ENCODE results near the gene OTOA. TPM values are rescaled to one million over a fixed set of nuclear protein-coding genes. Genes with fewer than 3 reads are reported as not detected.
A peak's percentile ranks its signal among the peaks of the same experiment; 100 is the strongest.

The OTOA gene
- total and polyA plus RNA-seq, 2 of the 13 experiments (the other 11 are each of a cell fraction or from before 2014, with no cell fraction given) = 0.05 to 0.15 TPM

DNA sequence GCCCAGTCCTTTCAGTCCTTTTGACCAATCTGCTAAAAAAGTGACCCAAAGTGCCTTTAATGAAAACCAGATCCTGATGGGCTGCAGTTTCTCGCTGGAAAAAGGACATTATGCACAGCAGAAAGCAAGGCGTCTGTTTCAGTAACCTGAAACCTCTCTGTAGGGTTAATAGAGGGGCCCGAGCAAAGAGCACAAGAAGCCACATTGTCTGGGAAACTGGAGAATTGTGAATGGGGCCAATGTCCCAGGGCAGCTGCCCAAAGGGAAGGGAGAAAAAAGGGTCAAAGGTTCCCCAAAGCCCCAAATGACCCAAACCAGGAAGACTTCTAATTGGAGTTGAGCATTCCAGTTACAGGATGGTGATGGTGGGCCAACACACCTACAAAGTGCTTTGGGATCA is 3.0 kb downstream of the OTOA start (continued):
- TF ChIP-seq BORCS8-MEF2B (CRISPR knock-in tag; IDR thresholded peaks at IDR 0.05) (no peak), ZNF644 (CRISPR knock-in tag; IDR thresholded peaks at IDR 0.05; ENCODE audit: low read depth) (peak; percentile 67), ZEB1 (IDR thresholded peaks at IDR 0.05; ENCODE audit: insufficient replicate concordance, low read depth) (no peak), FOSL1 (CRISPR knock-in tag; IDR thresholded peaks at IDR 0.05; ENCODE audit: borderline replicate concordance) (no peak), ZBTB7B (CRISPR knock-in tag; IDR thresholded peaks at IDR 0.05) (peak; percentile 79; the same call in 1 of the 2 replicates), MXD4 (CRISPR knock-in tag; IDR thresholded peaks at IDR 0.05) (no peak), BCL6 (CRISPR knock-in tag; IDR thresholded peaks at IDR 0.05) (peak; percentile 43; the same call in 1 of the 2 replicates), CBFB (CRISPR knock-in tag; IDR thresholded peaks at IDR 0.05) (no peak), PHF8 (CRISPR knock-in tag; IDR thresholded peaks at IDR 0.05) (peak; percentile 37; the same call in 1 of the 2 replicates), SMAD9 (CRISPR knock-in tag; IDR thresholded peaks at IDR 0.05) (no peak), XRCC5 (optimal IDR thresholded peaks at IDR 0.05; ENCODE audit: low read length) (peak; percentile 60)
- TF ChIP-seq, protein P1, sequence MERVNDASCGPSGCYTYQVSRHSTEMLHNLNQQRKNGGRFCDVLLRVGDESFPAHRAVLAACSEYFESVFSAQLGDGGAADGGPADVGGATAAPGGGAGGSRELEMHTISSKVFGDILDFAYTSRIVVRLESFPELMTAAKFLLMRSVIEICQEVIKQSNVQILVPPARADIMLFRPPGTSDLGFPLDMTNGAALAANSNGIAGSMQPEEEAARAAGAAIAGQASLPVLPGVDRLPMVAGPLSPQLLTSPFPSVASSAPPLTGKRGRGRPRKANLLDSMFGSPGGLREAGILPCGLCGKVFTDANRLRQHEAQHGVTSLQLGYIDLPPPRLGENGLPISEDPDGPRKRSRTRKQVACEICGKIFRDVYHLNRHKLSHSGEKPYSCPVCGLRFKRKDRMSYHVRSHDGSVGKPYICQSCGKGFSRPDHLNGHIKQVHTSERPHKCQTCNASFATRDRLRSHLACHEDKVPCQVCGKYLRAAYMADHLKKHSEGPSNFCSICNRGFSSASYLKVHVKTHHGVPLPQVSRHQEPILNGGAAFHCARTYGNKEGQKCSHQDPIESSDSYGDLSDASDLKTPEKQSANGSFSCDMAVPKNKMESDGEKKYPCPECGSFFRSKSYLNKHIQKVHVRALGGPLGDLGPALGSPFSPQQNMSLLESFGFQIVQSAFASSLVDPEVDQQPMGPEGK (CRISPR knock-in tag; IDR thresholded peaks at IDR 0.05) = peak; percentile 58
- TF ChIP-seq, protein P2, sequence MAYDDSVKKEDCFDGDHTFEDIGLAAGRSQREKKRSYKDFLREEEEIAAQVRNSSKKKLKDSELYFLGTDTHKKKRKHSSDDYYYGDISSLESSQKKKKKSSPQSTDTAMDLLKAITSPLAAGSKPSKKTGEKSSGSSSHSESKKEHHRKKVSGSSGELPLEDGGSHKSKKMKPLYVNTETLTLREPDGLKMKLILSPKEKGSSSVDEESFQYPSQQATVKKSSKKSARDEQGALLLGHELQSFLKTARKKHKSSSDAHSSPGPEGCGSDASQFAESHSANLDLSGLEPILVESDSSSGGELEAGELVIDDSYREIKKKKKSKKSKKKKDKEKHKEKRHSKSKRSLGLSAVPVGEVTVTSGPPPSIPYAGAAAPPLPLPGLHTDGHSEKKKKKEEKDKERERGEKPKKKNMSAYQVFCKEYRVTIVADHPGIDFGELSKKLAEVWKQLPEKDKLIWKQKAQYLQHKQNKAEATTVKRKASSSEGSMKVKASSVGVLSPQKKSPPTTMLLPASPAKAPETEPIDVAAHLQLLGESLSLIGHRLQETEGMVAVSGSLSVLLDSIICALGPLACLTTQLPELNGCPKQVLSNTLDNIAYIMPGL (CRISPR knock-in tag; IDR thresholded peaks at IDR 0.05; ENCODE audit: borderline replicate concordance in 1 of 2, low read depth in 1 of 2) = no peak
- TF ChIP-seq, protein P3, sequence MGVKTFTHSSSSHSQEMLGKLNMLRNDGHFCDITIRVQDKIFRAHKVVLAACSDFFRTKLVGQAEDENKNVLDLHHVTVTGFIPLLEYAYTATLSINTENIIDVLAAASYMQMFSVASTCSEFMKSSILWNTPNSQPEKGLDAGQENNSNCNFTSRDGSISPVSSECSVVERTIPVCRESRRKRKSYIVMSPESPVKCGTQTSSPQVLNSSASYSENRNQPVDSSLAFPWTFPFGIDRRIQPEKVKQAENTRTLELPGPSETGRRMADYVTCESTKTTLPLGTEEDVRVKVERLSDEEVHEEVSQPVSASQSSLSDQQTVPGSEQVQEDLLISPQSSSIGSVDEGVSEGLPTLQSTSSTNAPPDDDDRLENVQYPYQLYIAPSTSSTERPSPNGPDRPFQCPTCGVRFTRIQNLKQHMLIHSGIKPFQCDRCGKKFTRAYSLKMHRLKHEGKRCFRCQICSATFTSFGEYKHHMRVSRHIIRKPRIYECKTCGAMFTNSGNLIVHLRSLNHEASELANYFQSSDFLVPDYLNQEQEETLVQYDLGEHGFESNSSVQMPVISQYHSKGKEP (CRISPR knock-in tag; IDR thresholded peaks at IDR 0.05) = no peak
- TF ChIP-seq, protein P4, sequence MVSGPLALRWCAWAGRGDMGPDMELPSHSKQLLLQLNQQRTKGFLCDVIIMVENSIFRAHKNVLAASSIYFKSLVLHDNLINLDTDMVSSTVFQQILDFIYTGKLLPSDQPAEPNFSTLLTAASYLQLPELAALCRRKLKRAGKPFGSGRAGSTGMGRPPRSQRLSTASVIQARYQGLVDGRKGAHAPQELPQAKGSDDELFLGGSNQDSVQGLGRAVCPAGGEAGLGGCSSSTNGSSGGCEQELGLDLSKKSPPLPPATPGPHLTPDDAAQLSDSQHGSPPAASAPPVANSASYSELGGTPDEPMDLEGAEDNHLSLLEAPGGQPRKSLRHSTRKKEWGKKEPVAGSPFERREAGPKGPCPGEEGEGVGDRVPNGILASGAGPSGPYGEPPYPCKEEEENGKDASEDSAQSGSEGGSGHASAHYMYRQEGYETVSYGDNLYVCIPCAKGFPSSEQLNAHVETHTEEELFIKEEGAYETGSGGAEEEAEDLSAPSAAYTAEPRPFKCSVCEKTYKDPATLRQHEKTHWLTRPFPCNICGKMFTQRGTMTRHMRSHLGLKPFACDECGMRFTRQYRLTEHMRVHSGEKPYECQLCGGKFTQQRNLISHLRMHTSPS (CRISPR knock-in tag; IDR thresholded peaks at IDR 0.05; ENCODE audit: low read depth) = no peak
- TF ChIP-seq, protein P5, sequence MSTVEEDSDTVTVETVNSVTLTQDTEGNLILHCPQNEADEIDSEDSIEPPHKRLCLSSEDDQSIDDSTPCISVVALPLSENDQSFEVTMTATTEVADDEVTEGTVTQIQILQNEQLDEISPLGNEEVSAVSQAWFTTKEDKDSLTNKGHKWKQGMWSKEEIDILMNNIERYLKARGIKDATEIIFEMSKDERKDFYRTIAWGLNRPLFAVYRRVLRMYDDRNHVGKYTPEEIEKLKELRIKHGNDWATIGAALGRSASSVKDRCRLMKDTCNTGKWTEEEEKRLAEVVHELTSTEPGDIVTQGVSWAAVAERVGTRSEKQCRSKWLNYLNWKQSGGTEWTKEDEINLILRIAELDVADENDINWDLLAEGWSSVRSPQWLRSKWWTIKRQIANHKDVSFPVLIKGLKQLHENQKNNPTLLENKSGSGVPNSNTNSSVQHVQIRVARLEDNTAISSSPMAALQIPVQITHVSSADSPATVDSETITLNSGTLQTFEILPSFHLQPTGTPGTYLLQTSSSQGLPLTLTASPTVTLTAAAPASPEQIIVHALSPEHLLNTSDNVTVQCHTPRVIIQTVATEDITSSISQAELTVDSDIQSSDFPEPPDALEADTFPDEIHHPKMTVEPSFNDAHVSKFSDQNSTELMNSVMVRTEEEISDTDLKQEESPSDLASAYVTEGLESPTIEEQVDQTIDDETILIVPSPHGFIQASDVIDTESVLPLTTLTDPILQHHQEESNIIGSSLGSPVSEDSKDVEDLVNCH (CRISPR knock-in tag; IDR thresholded peaks at IDR 0.05) = no peak
